H1 (cell line): ENCODE measurements around the gene RHBDD1. TPM values are rescaled to one million over a fixed set of nuclear protein-coding genes. Genes with fewer than 3 reads are reported as not detected.

ENCODE experiments used
- CTCF ChIA-PET: fragments of 300-600 bp; sonication (Branson Sonifier 250); formaldehyde crosslinking; loops from one replicate; lab custom pipeline; 2021; ENCODE audit not compliant: partially characterized antibody; lab: Charles Lee
- POLR2A ChIA-PET: fragments of 300-600 bp; sonication (Branson Sonifier 250); formaldehyde crosslinking; loops from one replicate; lab custom pipeline; 2021; ENCODE audit warnings: inconsistent platforms; ENCODE audit not compliant: partially characterized antibody; lab: Charles Lee
- DNase-seq, 2 experiments: peaks; one replicate each; pipeline versions ENCODE4 v3.0.0 to v3.0.0-alpha.2; 2010 to 2022; ENCODE audit warnings: low spot score in 2 of 2, low read depth in 1 of 2, mixed read lengths in 1 of 2
- FAIRE-seq: peaks from 2 replicates; lab custom pipeline; 2011; peaks lifted over from hg19 to GRCh38; lab: Jason Lieb, UNC
- H2AFZ ChIP-seq: 2 replicates; pipeline ENCODE4 v1.8.1; 2012; ENCODE audit warnings: low read length, inconsistent platforms
- H2AK5ac ChIP-seq: 2 replicates; pipeline ENCODE4 v1.6.1; 2013; ENCODE audit warnings: low read depth, low read length
- H2BK120ac ChIP-seq: replicated peaks from 2 replicates; pipeline ENCODE3; 2013; ENCODE audit warnings: low read depth, low read length, inconsistent platforms
- H2BK12ac ChIP-seq: 2 replicates; pipeline ENCODE4 v1.6.1; 2013; ENCODE audit warnings: low read depth, low read length
- H2BK15ac ChIP-seq: 2 replicates; pipeline ENCODE4 v1.6.1; 2013; ENCODE audit warnings: low read length
- H2BK20ac ChIP-seq: 2 replicates; pipeline ENCODE4 v1.6.1; 2013; ENCODE audit warnings: low read length
- H2BK5ac ChIP-seq: 2 replicates; pipeline ENCODE4 v1.6.1; 2013; ENCODE audit warnings: low read depth, low read length
- H3K14ac ChIP-seq: 2 replicates; pipeline ENCODE4 v1.6.1; 2013; ENCODE audit warnings: inconsistent platforms; ENCODE audit not compliant: insufficient read length
- H3K18ac ChIP-seq: 2 replicates; pipeline ENCODE4 v1.6.1; 2013; ENCODE audit warnings: low read length; ENCODE audit errors: extremely low read depth
- H3K23ac ChIP-seq: 2 replicates; pipeline ENCODE4 v1.6.1; 2013; ENCODE audit warnings: inconsistent platforms; ENCODE audit not compliant: insufficient read length
- H3K23me2 ChIP-seq: 2 replicates; pipeline ENCODE4 v1.6.1; 2013; ENCODE audit warnings: low read depth, low read length
- H3K27ac ChIP-seq: 2 replicates; pipeline ENCODE4 v1.6.1; 2011; ENCODE audit warnings: low read depth, low read length, inconsistent platforms
- H3K27me3 ChIP-seq, 4 experiments: replicated peaks in 1 of 4; 1 replicate in 1 of 4; 2 replicates in 3 of 4; pipeline versions ENCODE4 v1.6.1 to v1.8.1; 2011 to 2013; ENCODE audit warnings: low read length in 3 of 4, mild to moderate bottlenecking in 3 of 4, inconsistent platforms in 2 of 4, mixed read lengths in 2 of 4, moderate library complexity in 1 of 4; ENCODE audit not compliant: control insufficient read depth in 3 of 4, insufficient read depth in 3 of 4; ENCODE audit errors: extremely low read depth in 1 of 4
- H3K36me3 ChIP-seq, 4 experiments: 2 replicates each; pipeline versions ENCODE4 v1.6.1 to v1.8.1; 2011 to 2013; ENCODE audit warnings: mild to moderate bottlenecking in 4 of 4, low read length in 3 of 4, moderate library complexity in 2 of 4, control low read depth in 1 of 4, inconsistent platforms in 1 of 4; ENCODE audit not compliant: insufficient read depth in 4 of 4, control insufficient read depth in 2 of 4
- H3K4ac ChIP-seq: replicated peaks from 2 replicates; pipeline ENCODE3; 2013; ENCODE audit warnings: low read length, low read depth, mixed read lengths, inconsistent platforms; ENCODE audit not compliant: insufficient read length
- H3K4me1 ChIP-seq, 4 experiments: replicated peaks in 1 of 4; 1 replicate in 1 of 4; 2 replicates in 3 of 4; pipeline versions ENCODE4 v1.6.1 to v1.8.1; 2011 to 2013; ENCODE audit warnings: low read length in 3 of 4, inconsistent platforms in 2 of 4, mixed read lengths in 1 of 4; ENCODE audit not compliant: insufficient read depth in 4 of 4, control insufficient read depth in 3 of 4
- H3K4me2 ChIP-seq, 2 experiments: 2 replicates each; pipeline versions ENCODE4 v1.6.1 to v1.8.1; 2011 to 2013; ENCODE audit warnings: low read depth in 2 of 2, low read length in 2 of 2, control low read depth in 1 of 2, inconsistent platforms in 1 of 2, mild to moderate bottlenecking in 1 of 2; ENCODE audit not compliant: insufficient read depth in 1 of 2
- H3K4me3 ChIP-seq, 4 experiments: fragments of 200-600, 300-600 bp in 1 of 4; sonication (generic), shearing (Covaris generic), sonication (Bioruptor Twin) in 1 of 4; 2 replicates each; pipeline versions ENCODE4 v1.5.1 to v1.8.1; 2011 to 2016; ENCODE audit warnings: low read length in 4 of 4, low read depth in 3 of 4, control low read depth in 2 of 4, inconsistent platforms in 2 of 4, mild to moderate bottlenecking in 2 of 4, mixed read lengths in 1 of 4, moderate library complexity in 1 of 4; ENCODE audit not compliant: insufficient read depth in 2 of 4; ENCODE audit errors: extremely low read depth in 1 of 4
- H3K56ac ChIP-seq: replicated peaks from 2 replicates; pipeline ENCODE3; 2013; ENCODE audit warnings: low read depth, mild to moderate bottlenecking, mixed read lengths, low read length, inconsistent platforms; ENCODE audit not compliant: insufficient read length
- H3K79me1 ChIP-seq: 2 replicates; pipeline ENCODE4 v1.6.1; 2013; ENCODE audit warnings: low read depth, low read length, control low read depth
- H3K79me2 ChIP-seq, 2 experiments: 2 replicates each; pipeline versions ENCODE4 v1.6.1 to v1.8.1; 2012 to 2013; ENCODE audit warnings: low read length in 2 of 2, mild to moderate bottlenecking in 2 of 2, inconsistent platforms in 1 of 2; ENCODE audit not compliant: insufficient read depth in 2 of 2, control insufficient read depth in 1 of 2
- H3K9ac ChIP-seq, 4 experiments: replicated peaks in 1 of 4; 1 replicate in 1 of 4; 2 replicates in 3 of 4; pipeline versions ENCODE4 v1.6.1 to v1.8.1; 2011 to 2013; ENCODE audit warnings: low read depth in 3 of 4, low read length in 3 of 4, control low read depth in 2 of 4, mild to moderate bottlenecking in 2 of 4, moderate library complexity in 2 of 4, inconsistent platforms in 1 of 4; ENCODE audit errors: extremely low read depth in 1 of 4
- H3K9me3 ChIP-seq, 2 experiments: 2 replicates each; pipeline versions ENCODE4 v1.6.1 to v1.8.1; 2012 to 2013; ENCODE audit warnings: mild to moderate bottlenecking in 2 of 2, moderate library complexity in 2 of 2, control low read depth in 1 of 2, inconsistent platforms in 1 of 2, low read depth in 1 of 2, low read length in 1 of 2, mixed read lengths in 1 of 2; ENCODE audit not compliant: insufficient read depth in 2 of 2
- H4K20me1 ChIP-seq, 2 experiments: replicated peaks in 1 of 2; 2 replicates each; pipeline versions ENCODE3 to v1.8.1; 2011 to 2013; ENCODE audit warnings: inconsistent platforms in 2 of 2, low read length in 2 of 2, mild to moderate bottlenecking in 1 of 2; ENCODE audit not compliant: insufficient read depth in 2 of 2, control insufficient read depth in 1 of 2
- H4K5ac ChIP-seq: 2 replicates; pipeline ENCODE4 v1.6.1; 2013; ENCODE audit warnings: low read length, low read depth, mixed read lengths, inconsistent platforms; ENCODE audit not compliant: insufficient read length
- H4K8ac ChIP-seq: 2 replicates; pipeline ENCODE4 v1.8.0; 2013; ENCODE audit warnings: mild to moderate bottlenecking, moderate library complexity, low read length, inconsistent platforms; ENCODE audit not compliant: insufficient read depth; ENCODE audit errors: extremely low read depth
- H4K91ac ChIP-seq: replicated peaks from 2 replicates; pipeline ENCODE3; 2013; ENCODE audit warnings: low read length, mixed read lengths, inconsistent platforms; ENCODE audit not compliant: insufficient read length
- CBX8 ChIP-seq: fragments of 300-800, 300-1000 bp; sonication (generic); IDR thresholded peaks from 2 replicates; pipeline ENCODE4 v1.7.1; 2016; ENCODE audit warnings: low read depth, low read length, borderline replicate concordance
- CHD2 ChIP-seq: IDR thresholded peaks from 2 replicates; pipeline ENCODE4 v1.6.1; 2012; ENCODE audit warnings: low read length, improper control_type of control experiment
- CTCF ChIP-seq, 3 experiments: IDR thresholded peaks; 1 replicate in 2 of 3; 2 replicates in 1 of 3; pipeline versions ENCODE4 v1.5.1 to v1.6.1; 2011; ENCODE audit warnings: low read length in 3 of 3, mild to moderate bottlenecking in 3 of 3, inconsistent platforms in 2 of 3, low read depth in 1 of 3, moderate library complexity in 1 of 3; ENCODE audit not compliant: insufficient read depth in 1 of 3; ENCODE audit errors: control extremely low read depth in 1 of 3
- EGR1 ChIP-seq: IDR thresholded peaks from 2 replicates; pipeline ENCODE4 v1.6.1; 2011; ENCODE audit warnings: low read depth, low read length, borderline replicate concordance
- KDM1A ChIP-seq: fragments of 200-600, 300-600 bp; sonication (generic); IDR thresholded peaks from 2 replicates; pipeline ENCODE4 v1.7.1; 2016; ENCODE audit warnings: mild to moderate bottlenecking, low read length, borderline replicate concordance
- NRF1 ChIP-seq: IDR thresholded peaks from 2 replicates; pipeline ENCODE4 v1.6.1; 2011; ENCODE audit warnings: mild to moderate bottlenecking, low read depth, low read length, improper control_type of control experiment
- SP1 ChIP-seq: IDR thresholded peaks from 2 replicates; pipeline ENCODE4 v1.6.1; 2011; ENCODE audit warnings: low read depth, low read length
- SUZ12 ChIP-seq: fragments of 200-600 bp; sonication (generic); IDR thresholded peaks from 2 replicates; pipeline ENCODE4 v1.6.1; 2012; ENCODE audit warnings: mild to moderate bottlenecking, inconsistent platforms, low read length, moderate library complexity, mixed read lengths
- TAF7 ChIP-seq: optimal IDR thresholded peaks from 2 replicates; pipeline ENCODE3; 2011; ENCODE audit warnings: low read depth, mild to moderate bottlenecking, inconsistent platforms, low read length, moderate library complexity, borderline replicate concordance
- YY1 ChIP-seq: IDR thresholded peaks from 2 replicates; pipeline ENCODE4 v1.6.1; 2011; ENCODE audit warnings: low read depth, mild to moderate bottlenecking, low read length
- WGBS, 2 experiments: shearing (Covaris generic) in 1 of 2; methylation state at CpG; one replicate each; pipeline versions ENCODE4 v1.1.6 to v1.1.7; 2013 to 2015; ENCODE audit warnings: low lambda C conversion rate in 2 of 2, mixed read lengths in 2 of 2, inconsistent platforms in 1 of 2, low coverage in 1 of 2, missing lambda C conversion rate in 1 of 2; ENCODE audit not compliant: insufficient replicate concordance in 2 of 2, insufficient coverage in 1 of 2, insufficient read length in 1 of 2; ENCODE audit errors: extremely low coverage in 1 of 2, missing lambda C conversion rate in 1 of 2; 5-methylcytosine and 5-hydroxymethylcytosine counted together
- polyA plus RNA-seq, 7 experiments: library from polyadenylated mRNA; depleted of rRNA in 3 of 7; stranded (reverse) in 5 of 7; unstranded in 2 of 7; fragments of >200 nt in 5 of 7; fragments of 200-250 nt in 2 of 7; gene quantifications; 1 replicate in 5 of 7; 2 replicates in 1 of 7; 4 replicates in 1 of 7; pipeline versions ENCODE4 v1.2.1 to v1.2.3, GENCODE V29; 2011 to 2013; ENCODE audit warnings: missing spikeins in 2 of 7, mixed read lengths in 2 of 7
- total RNA-seq: library from RNA; stranded (reverse); fragmentation: NEBNext Ultra II Directional; extraction: Animal tissue kit (Norgen Biotek cat#: 25700); gene quantifications from 2 replicates; pipeline ENCODE4 v1.2.1, GENCODE V29; 2021
- TF ChIP-seq, protein P1 (sequence below): IDR thresholded peaks from 2 replicates; pipeline ENCODE4 v1.6.1; 2011; ENCODE audit warnings: low read depth, mild to moderate bottlenecking, low read length; ENCODE audit not compliant: insufficient read depth

RHBDD1 gene
- total and polyA plus RNA-seq, 2 of the 8 experiments (the other 6 are each of a cell fraction or from before 2014, with no cell fraction given), result 10.5 to 23.1 TPM

- Histone ChIP-seq H3K23ac (no peak overlapping the region), H2BK12ac (no peak overlapping the region), H2BK120ac (no peak overlapping the region), H3K9me3 (no peaks in the 10 kb centered on the region), H3K4me2 (no peak overlapping the region), H3K27ac (no peak overlapping the region), H3K4me1 (no peaks in the 10 kb centered on the region), H3K36me3 (no peaks in the 10 kb centered on the region; a peak in 1 of 8 replicates), H3K79me1 (no peaks in the 10 kb centered on the region; the same call in 1 of the 2 replicates), H2BK15ac (no peak overlapping the region), H2BK20ac (no peak overlapping the region), H4K5ac (no peak overlapping the region), H3K4me3 (no peak overlapping the region), H3K14ac (no peak overlapping the region), H2BK5ac (no peak overlapping the region), H3K18ac (no peak overlapping the region), H3K56ac (no peak overlapping the region), H4K8ac (no peak overlapping the region), H3K4ac (no peak overlapping the region), H4K20me1 (peaks cover 0 to 1% of the 10 kb centered on the region in 2 experiments), H3K23me2 (no peaks in the 10 kb centered on the region), H2AK5ac (no peak overlapping the region), H4K91ac (no peak overlapping the region), H3K27me3 (no peaks in the 10 kb centered on the region), H3K79me2 (no peaks in the 10 kb centered on the region), H2AFZ (no peak overlapping the region), H3K9ac (no peak overlapping the region)
- WGBS, 2 experiments, result 100% methylated on average over 1 of the region's 1 CpG; no CpG with 5 or more reads in 1 of the 2 experiments
- ChIA-PET CTCF (interaction anchor here (1.3 kb wide), 1 partner anchor 29 kb away, joined by 3 read pairs; no protein-coding TSS in a partner anchor), POLR2A (interaction anchor here (0.7 kb wide), 1 partner anchor 737 kb away, joined by 4 read pairs; no protein-coding TSS in a partner anchor)
- FAIRE-seq (no peak), DNase-seq (no peak)
- TF ChIP-seq CTCF (IDR thresholded peaks at IDR 0.05; ENCODE audit: control extremely low read depth in 1 of 3, insufficient read depth in 1 of 3, low read depth in 1 of 3, low read length in 3 of 3), result no peak
- TF ChIP-seq, protein P1, sequence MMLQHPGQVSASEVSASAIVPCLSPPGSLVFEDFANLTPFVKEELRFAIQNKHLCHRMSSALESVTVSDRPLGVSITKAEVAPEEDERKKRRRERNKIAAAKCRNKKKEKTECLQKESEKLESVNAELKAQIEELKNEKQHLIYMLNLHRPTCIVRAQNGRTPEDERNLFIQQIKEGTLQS, result no peak
- TF ChIP-seq CHD2, result no peak
- no peak for TF ChIP-seq TAF7
- no peak for TF ChIP-seq SP1
- no peak for TF ChIP-seq NRF1
- TF ChIP-seq YY1, result no peak
- TF ChIP-seq SUZ12, result no peak
- no peak for TF ChIP-seq KDM1A
- no peak for TF ChIP-seq CBX8
- TF ChIP-seq EGR1, result no peak
Observed at GRCh38 chr2:226890286-226890685, 54.4 kb downstream of the RHBDD1 start.
